H9 (cell line): ENCODE measurements around the gene TRIM34. TPM values are rescaled to one million over a fixed set of nuclear protein-coding genes. Genes with fewer than 3 reads are reported as not detected.

Source experiments
- DNase-seq: peaks from one replicate; pipeline ENCODE4 v3.0.0-alpha.2; 2017
- H2AFZ ChIP-seq: one replicate; pipeline ENCODE4 v1.6.1; 2013; ENCODE audit warnings: mild to moderate bottlenecking, low read length, control low read depth, moderate library complexity
- H2AK5ac ChIP-seq: 2 replicates; pipeline ENCODE4 v1.6.1; 2013; ENCODE audit warnings: low read length, control low read depth, mixed read lengths; ENCODE audit not compliant: insufficient read length
- H2BK120ac ChIP-seq: one replicate; pipeline ENCODE4 v1.6.1; 2013; ENCODE audit warnings: low read depth, mild to moderate bottlenecking, low read length, control low read depth, inconsistent platforms; ENCODE audit not compliant: poor library complexity, severe bottlenecking
- H2BK12ac ChIP-seq: 2 replicates; pipeline ENCODE4 v1.6.1; 2013; ENCODE audit warnings: low read length, control low read depth, mixed read lengths, low read depth; ENCODE audit not compliant: insufficient read length
- H2BK15ac ChIP-seq: 2 replicates; pipeline ENCODE4 v1.6.1; 2013; ENCODE audit warnings: low read depth, low read length, control low read depth
- H2BK20ac ChIP-seq: one replicate; pipeline ENCODE4 v1.6.1; 2013; ENCODE audit warnings: low read depth, mild to moderate bottlenecking, low read length, control low read depth, inconsistent platforms; ENCODE audit not compliant: poor library complexity, severe bottlenecking
- H2BK5ac ChIP-seq: 2 replicates; pipeline ENCODE4 v1.6.1; 2013; ENCODE audit warnings: low read length, control low read depth, mixed read lengths; ENCODE audit not compliant: insufficient read length
- H3K14ac ChIP-seq: 2 replicates; pipeline ENCODE4 v1.6.1; 2013; ENCODE audit warnings: low read length, control low read depth; ENCODE audit not compliant: insufficient read depth
- H3K18ac ChIP-seq: 2 replicates; pipeline ENCODE4 v1.6.1; 2013; ENCODE audit warnings: low read depth, mild to moderate bottlenecking, mixed read lengths, low read length, control low read depth; ENCODE audit not compliant: insufficient read length
- H3K23ac ChIP-seq: 2 replicates; pipeline ENCODE4 v1.6.1; 2013; ENCODE audit warnings: low read length, control low read depth, mixed read lengths, low read depth; ENCODE audit not compliant: insufficient read length
- H3K23me2 ChIP-seq: 2 replicates; pipeline ENCODE4 v1.6.1; 2013; ENCODE audit warnings: low read depth, mild to moderate bottlenecking, mixed read lengths, low read length, control low read depth; ENCODE audit not compliant: insufficient read length, poor library complexity, severe bottlenecking
- H3K27ac ChIP-seq: 2 replicates; pipeline ENCODE4 v1.5.1; 2013; ENCODE audit warnings: low read length, control low read depth, mixed read lengths, low read depth; ENCODE audit not compliant: insufficient read length
- H3K27me3 ChIP-seq: 2 replicates; pipeline ENCODE4 v1.6.1; 2013; ENCODE audit warnings: low read length, control low read depth, inconsistent platforms; ENCODE audit not compliant: insufficient read depth
- H3K4ac ChIP-seq: 2 replicates; pipeline ENCODE4 v1.6.1; 2013; ENCODE audit warnings: low read depth, mild to moderate bottlenecking, control low read depth, inconsistent platforms, low read length, moderate library complexity
- H3K4me1 ChIP-seq: 2 replicates; pipeline ENCODE4 v1.6.1; 2013; ENCODE audit warnings: low read length, control low read depth, inconsistent platforms; ENCODE audit not compliant: insufficient read depth
- H3K4me2 ChIP-seq: 2 replicates; pipeline ENCODE4 v1.6.1; 2013; ENCODE audit warnings: low read length, control low read depth, mixed read lengths; ENCODE audit not compliant: insufficient read length, insufficient read depth
- H3K56ac ChIP-seq: 2 replicates; pipeline ENCODE4 v1.6.1; 2013; ENCODE audit warnings: low read depth, mild to moderate bottlenecking, mixed read lengths, low read length, control low read depth; ENCODE audit not compliant: insufficient read length
- H3K79me1 ChIP-seq: 2 replicates; pipeline ENCODE4 v1.6.1; 2013; ENCODE audit warnings: low read depth, mild to moderate bottlenecking, moderate library complexity, low read length, control low read depth, inconsistent platforms; ENCODE audit not compliant: insufficient read depth, poor library complexity, severe bottlenecking
- H3K79me2 ChIP-seq: 2 replicates; pipeline ENCODE4 v1.6.1; 2013; ENCODE audit warnings: low read length, control low read depth, inconsistent platforms; ENCODE audit not compliant: insufficient read depth
- H3K9ac ChIP-seq: 2 replicates; pipeline ENCODE4 v1.6.1; 2013; ENCODE audit warnings: low read length, control low read depth, mixed read lengths; ENCODE audit not compliant: insufficient read length; ENCODE audit errors: extremely low read depth
- H3K9me3 ChIP-seq: one replicate; pipeline ENCODE4 v1.6.1; 2013; ENCODE audit warnings: low read depth, low read length, inconsistent platforms; ENCODE audit not compliant: control insufficient read depth
- H3T11ph ChIP-seq: one replicate; pipeline ENCODE4 v1.6.1; 2013; ENCODE audit warnings: mild to moderate bottlenecking, low read length, control low read depth, inconsistent platforms
- H4K20me1 ChIP-seq: one replicate; pipeline ENCODE4 v1.6.1; 2013; ENCODE audit not compliant: control insufficient read depth, insufficient read length, insufficient read depth
- H4K5ac ChIP-seq: 2 replicates; pipeline ENCODE4 v1.6.1; 2013; ENCODE audit warnings: low read depth, mild to moderate bottlenecking, mixed read lengths, low read length, control low read depth; ENCODE audit not compliant: insufficient read length
- H4K8ac ChIP-seq: replicated peaks from 2 replicates; pipeline ENCODE4 v1.6.1; 2013; ENCODE audit warnings: low read length, control low read depth, mixed read lengths, low read depth; ENCODE audit not compliant: insufficient read length
- H4K91ac ChIP-seq: 2 replicates; pipeline ENCODE4 v1.6.1; 2013; ENCODE audit warnings: low read depth, mild to moderate bottlenecking, moderate library complexity, mixed read lengths, low read length, control low read depth; ENCODE audit not compliant: insufficient read length
- H3K27ac Mint-ChIP-seq, 3 experiments: 2 replicates in 2 of 3; 3 replicates in 1 of 3; pipeline ENCODE4 v1.8.0; 2020 to 2021; ENCODE audit warnings: mixed read lengths in 3 of 3, mild to moderate bottlenecking in 1 of 3, moderate library complexity in 1 of 3
- H3K27me3 Mint-ChIP-seq: 2 replicates; pipeline ENCODE4 v1.8.0; 2021; ENCODE audit warnings: low read depth, mild to moderate bottlenecking, moderate library complexity, mixed read lengths
- H3K36me3 Mint-ChIP-seq, 3 experiments: 2 replicates in 2 of 3; 3 replicates in 1 of 3; pipeline ENCODE4 v1.8.0; 2020 to 2021; ENCODE audit warnings: low read depth in 3 of 3, mixed read lengths in 3 of 3; ENCODE audit not compliant: insufficient read depth in 1 of 3
- H3K4me1 Mint-ChIP-seq, 2 experiments: 2 replicates each; pipeline ENCODE4 v1.8.0; 2020; ENCODE audit warnings: mixed read lengths in 2 of 2
- H3K4me3 Mint-ChIP-seq, 2 experiments: 2 replicates in 1 of 2; 3 replicates in 1 of 2; pipeline ENCODE4 v1.8.0; 2020 to 2021; ENCODE audit warnings: mild to moderate bottlenecking in 2 of 2, mixed read lengths in 2 of 2, moderate library complexity in 1 of 2
- H3K9me3 Mint-ChIP-seq, 2 experiments: 2 replicates in 1 of 2; 3 replicates in 1 of 2; pipeline ENCODE4 v1.8.0; 2020; ENCODE audit warnings: mild to moderate bottlenecking in 2 of 2, mixed read lengths in 2 of 2, moderate library complexity in 1 of 2
- WGBS: extraction: QIAGEN DNeasy Blood & Tissue Kit; methylation state at CpG from one replicate; pipeline ENCODE4 v1.1.7; 2013; ENCODE audit warnings: missing lambda C conversion rate, low lambda C conversion rate, mixed read lengths; ENCODE audit not compliant: insufficient read length; ENCODE audit errors: extremely low coverage; 5-methylcytosine and 5-hydroxymethylcytosine counted together
- total RNA-seq: library from RNA; stranded (reverse); gene quantifications from 2 replicates; pipeline ENCODE4 v1.2.1, GENCODE V29; 2021
- TF ChIP-seq, protein P1 (sequence below): fragments of 200-600 bp; sonication (generic); conservative IDR thresholded peaks from 3 replicates; pipeline ENCODE4 v1.8.0; 2021; ENCODE audit warnings: antibody characterized with exemption, mild to moderate bottlenecking

Gene TRIM34
- total RNA-seq, 1 experiment from 2014 or later: 0.59 TPM

DNA sequence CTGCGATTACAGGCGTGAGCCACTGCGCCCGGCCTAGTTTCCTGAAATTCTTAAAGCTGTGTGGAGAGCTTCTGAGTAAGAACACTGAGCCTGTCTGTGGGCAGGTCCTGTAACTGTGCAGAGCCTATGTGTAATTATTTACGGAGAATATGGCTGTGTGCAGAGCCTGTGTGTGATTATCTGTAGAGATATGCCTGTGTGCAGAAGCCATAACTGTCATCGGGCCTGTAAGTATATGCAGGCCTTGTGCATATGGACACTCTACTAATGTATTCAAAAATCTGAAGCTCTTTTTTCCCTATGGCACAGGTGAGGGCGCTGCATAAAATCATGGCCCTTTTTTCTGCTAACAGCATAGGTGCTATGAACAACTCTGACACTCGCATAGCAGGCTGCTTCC, 44.2 kb upstream of the TRIM34 start, which contains the start of gene OR52B6:
TSS of gene OR52B6 (plus strand) at position 301 of the 400 bp plus-strand sequence. CDS start at position 301, 0 bp downstream.
- H3K4ac ChIP-seq: no peak within 1 kb of the TSS
- H2AFZ ChIP-seq: no peak within 1 kb of the TSS
- H3K27ac ChIP-seq: no peak within 1 kb of the TSS
- no peak within 1 kb of the TSS for H4K8ac ChIP-seq
- H4K20me1 ChIP-seq: no peaks in the 10 kb centered on the region
- no peak within 1 kb of the TSS for H2BK120ac ChIP-seq
- no peaks in the 10 kb centered on the region for H3K27me3 ChIP-seq
- no peak within 1 kb of the TSS for H3K4me3 Mint-ChIP-seq
- H2BK20ac ChIP-seq: no peak within 1 kb of the TSS
- H3K9ac ChIP-seq: no peak within 1 kb of the TSS
- H3T11ph ChIP-seq: no peak within 1 kb of the TSS
- no peak within 1 kb of the TSS for H3K56ac ChIP-seq
- no peak for DNase-seq
- H3K14ac ChIP-seq: no peak within 1 kb of the TSS
- no peak within 1 kb of the TSS for H2BK15ac ChIP-seq
- H2BK5ac ChIP-seq: no peak within 1 kb of the TSS
- no peaks in the 10 kb centered on the region for H3K23me2 ChIP-seq
- H3K9me3 Mint-ChIP-seq: no peaks in the 10 kb centered on the region; a peak in 1 of 5 replicates
- WGBS: no CpG with 5 or more reads among the region's 8 CpGs
- no peaks in the 10 kb centered on the region for H3K27me3 Mint-ChIP-seq
- no peak within 1 kb of the TSS for H3K4me2 ChIP-seq
- no peak within 1 kb of the TSS for H4K91ac ChIP-seq
- TF ChIP-seq, protein P1, sequence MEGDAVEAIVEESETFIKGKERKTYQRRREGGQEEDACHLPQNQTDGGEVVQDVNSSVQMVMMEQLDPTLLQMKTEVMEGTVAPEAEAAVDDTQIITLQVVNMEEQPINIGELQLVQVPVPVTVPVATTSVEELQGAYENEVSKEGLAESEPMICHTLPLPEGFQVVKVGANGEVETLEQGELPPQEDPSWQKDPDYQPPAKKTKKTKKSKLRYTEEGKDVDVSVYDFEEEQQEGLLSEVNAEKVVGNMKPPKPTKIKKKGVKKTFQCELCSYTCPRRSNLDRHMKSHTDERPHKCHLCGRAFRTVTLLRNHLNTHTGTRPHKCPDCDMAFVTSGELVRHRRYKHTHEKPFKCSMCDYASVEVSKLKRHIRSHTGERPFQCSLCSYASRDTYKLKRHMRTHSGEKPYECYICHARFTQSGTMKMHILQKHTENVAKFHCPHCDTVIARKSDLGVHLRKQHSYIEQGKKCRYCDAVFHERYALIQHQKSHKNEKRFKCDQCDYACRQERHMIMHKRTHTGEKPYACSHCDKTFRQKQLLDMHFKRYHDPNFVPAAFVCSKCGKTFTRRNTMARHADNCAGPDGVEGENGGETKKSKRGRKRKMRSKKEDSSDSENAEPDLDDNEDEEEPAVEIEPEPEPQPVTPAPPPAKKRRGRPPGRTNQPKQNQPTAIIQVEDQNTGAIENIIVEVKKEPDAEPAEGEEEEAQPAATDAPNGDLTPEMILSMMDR: no peak
- H2AK5ac ChIP-seq: no peak within 1 kb of the TSS
- H3K4me1 Mint-ChIP-seq: no peaks in the 10 kb centered on the region
- no peaks in the 10 kb centered on the region for H3K4me1 ChIP-seq
- no peak within 1 kb of the TSS for H3K23ac ChIP-seq
- H4K5ac ChIP-seq: no peak within 1 kb of the TSS
- H3K9me3 ChIP-seq: no peaks in the 10 kb centered on the region
- no peak within 1 kb of the TSS for H2BK12ac ChIP-seq
- no peak within 1 kb of the TSS for H3K27ac Mint-ChIP-seq
- no peak within 1 kb of the TSS for H3K18ac ChIP-seq
- no peaks in the 10 kb centered on the region for H3K79me1 ChIP-seq
- H3K36me3 Mint-ChIP-seq: no peaks in the 10 kb centered on the region
- H3K79me2 ChIP-seq: no peaks in the 10 kb centered on the region
